IMR-90 (cell line): ENCODE results near the gene FUCA2.

ENCODE experiments used
- MAZ ChIP-seq: IDR thresholded peaks from 2 replicates; pipeline ENCODE4 v1.6.1; 2012; ENCODE audit warnings: low read depth, mild to moderate bottlenecking, low read length, improper control_type of control experiment, moderate library complexity, borderline replicate concordance
- RAD21 ChIP-seq: IDR thresholded peaks from 2 replicates; pipeline ENCODE4 v1.6.1; 2012; ENCODE audit warnings: low read length, improper control_type of control experiment
- TF ChIP-seq, protein P1 (sequence below): conservative IDR thresholded peaks from 2 replicates; pipeline ENCODE4 v1.5.1; 2012; ENCODE audit warnings: mild to moderate bottlenecking, low read depth, low read length, improper control_type of control experiment

DNA sequence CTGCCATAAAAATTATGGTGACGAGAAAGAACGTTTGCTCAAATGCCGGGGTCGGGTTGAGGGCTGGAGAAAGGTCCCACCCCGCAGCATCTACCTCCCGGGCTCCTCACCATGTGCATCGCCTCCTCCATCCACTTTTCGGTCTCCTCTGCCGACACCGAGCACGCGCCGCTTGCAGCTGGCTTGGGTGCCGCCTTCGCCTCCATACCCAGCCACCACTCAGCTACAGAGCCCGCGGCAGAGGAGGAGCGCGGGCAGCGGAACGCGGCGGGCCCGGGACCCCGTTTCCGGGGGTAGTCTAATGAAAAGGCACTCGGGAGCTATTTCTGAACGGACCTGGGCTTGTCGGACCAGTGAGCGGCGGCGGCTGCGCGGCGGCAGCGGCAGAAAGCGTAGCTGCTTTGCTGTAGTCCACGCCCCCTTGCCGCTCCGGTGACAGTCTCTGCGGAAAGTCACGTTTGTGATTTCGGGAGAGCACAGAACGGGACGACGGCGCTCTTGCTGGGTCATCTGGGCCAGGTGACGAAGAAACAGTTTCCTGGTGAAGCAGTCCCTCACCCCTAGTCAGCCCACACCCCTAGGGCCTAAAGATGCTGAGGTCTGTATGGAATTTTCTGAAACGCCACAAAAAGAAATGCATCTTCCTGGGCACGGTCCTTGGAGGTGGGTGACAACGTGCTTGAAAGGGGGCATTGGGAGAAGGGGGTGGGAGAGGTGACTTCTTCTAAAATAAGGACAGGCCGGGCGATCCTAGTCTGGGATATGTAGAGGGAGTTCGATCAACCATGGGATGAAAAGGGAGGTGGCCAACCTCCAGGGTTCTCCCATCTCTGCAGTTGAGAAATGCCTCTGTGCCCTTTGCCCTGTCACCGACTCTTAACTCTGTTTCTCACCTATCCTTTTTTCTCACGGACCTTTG is 60.8 kb downstream of the FUCA2 start, which contains the start of the genes ADAT2 and PEX3:
- TF ChIP-seq RAD21, result 0 out of 2 replicates have a peak, but pooled peaks have one; percentile 14
- TF ChIP-seq, protein P1, sequence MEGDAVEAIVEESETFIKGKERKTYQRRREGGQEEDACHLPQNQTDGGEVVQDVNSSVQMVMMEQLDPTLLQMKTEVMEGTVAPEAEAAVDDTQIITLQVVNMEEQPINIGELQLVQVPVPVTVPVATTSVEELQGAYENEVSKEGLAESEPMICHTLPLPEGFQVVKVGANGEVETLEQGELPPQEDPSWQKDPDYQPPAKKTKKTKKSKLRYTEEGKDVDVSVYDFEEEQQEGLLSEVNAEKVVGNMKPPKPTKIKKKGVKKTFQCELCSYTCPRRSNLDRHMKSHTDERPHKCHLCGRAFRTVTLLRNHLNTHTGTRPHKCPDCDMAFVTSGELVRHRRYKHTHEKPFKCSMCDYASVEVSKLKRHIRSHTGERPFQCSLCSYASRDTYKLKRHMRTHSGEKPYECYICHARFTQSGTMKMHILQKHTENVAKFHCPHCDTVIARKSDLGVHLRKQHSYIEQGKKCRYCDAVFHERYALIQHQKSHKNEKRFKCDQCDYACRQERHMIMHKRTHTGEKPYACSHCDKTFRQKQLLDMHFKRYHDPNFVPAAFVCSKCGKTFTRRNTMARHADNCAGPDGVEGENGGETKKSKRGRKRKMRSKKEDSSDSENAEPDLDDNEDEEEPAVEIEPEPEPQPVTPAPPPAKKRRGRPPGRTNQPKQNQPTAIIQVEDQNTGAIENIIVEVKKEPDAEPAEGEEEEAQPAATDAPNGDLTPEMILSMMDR, result no peak
- TF ChIP-seq MAZ, result peak; percentile 76; the same call in 1 of the 2 replicates
